OCI-LY7 (cell line): ENCODE results near the gene EIF4H. TPM values are rescaled to one million over a fixed set of nuclear protein-coding genes. Genes with fewer than 3 reads are reported as not detected.
"Not testable (repeated sequence)": the region's sequence is repeated elsewhere in the genome, so short reads cannot be mapped to it uniquely, and the experiment has no call there.

Source experiments
- BruUV-seq: library from RNA; stranded (reverse); fragments of 400-500 nt; replicated peaks from 2 replicates; lab custom pipeline; 2021; lab: Mats Ljungman, UMichigan
- CTCF ChIA-PET: fragments of 300-600 bp; sonication (Branson Sonifier 250); formaldehyde crosslinking; loops from one replicate; lab custom pipeline; 2022; ENCODE audit warnings: antibody characterized with exemption; ENCODE audit not compliant: unreplicated experiment; lab: Charles Lee
- POLR2A ChIA-PET: fragments of 300-600 bp; sonication (Branson Sonifier 250); formaldehyde crosslinking; loops from one replicate; lab custom pipeline; 2022; ENCODE audit warnings: antibody characterized with exemption; lab: Charles Lee
- DNase-seq: peaks from one replicate; pipeline ENCODE4 v3.0.0-alpha.2; 2015; ENCODE audit warnings: low spot score
- H2AFZ ChIP-seq: fragments of 200-600 bp; sonication (generic), shearing (Covaris generic); 2 replicates; pipeline ENCODE4 v1.6.1; 2014; ENCODE audit warnings: mild to moderate bottlenecking, antibody characterized with exemption, low read length, moderate library complexity
- H3K27ac ChIP-seq: fragments of 200-600 bp; sonication (generic); 2 replicates; pipeline ENCODE4 v1.5.1; 2014; ENCODE audit warnings: mixed run types, low read depth, mild to moderate bottlenecking, moderate library complexity, low read length, inconsistent platforms; ENCODE audit not compliant: poor library complexity, severe bottlenecking
- H3K36me3 ChIP-seq: fragments of 200-600 bp; sonication (generic); 2 replicates; pipeline ENCODE4 v1.6.1; 2014; ENCODE audit warnings: mild to moderate bottlenecking, antibody characterized with exemption, low read length, moderate library complexity, mixed read lengths; ENCODE audit not compliant: insufficient read depth
- H3K4me1 ChIP-seq: fragments of 200-600 bp; sonication (generic); 2 replicates; pipeline ENCODE4 v1.5.1; 2014; ENCODE audit warnings: mild to moderate bottlenecking, low read length; ENCODE audit not compliant: insufficient read depth, poor library complexity, severe bottlenecking
- H3K4me2 ChIP-seq: fragments of 200-600 bp; sonication (generic); 2 replicates; pipeline ENCODE4 v1.6.1; 2014; ENCODE audit warnings: mild to moderate bottlenecking, low read length
- H3K4me3 ChIP-seq: fragments of 200-600 bp; sonication (generic); 2 replicates; pipeline ENCODE4 v1.5.1; 2014; ENCODE audit warnings: mild to moderate bottlenecking, low read depth, low read length; ENCODE audit not compliant: poor library complexity, severe bottlenecking
- H3K79me2 ChIP-seq: fragments of 200-600 bp; sonication (generic); 2 replicates; pipeline ENCODE4 v1.6.1; 2016; ENCODE audit warnings: low read depth, mild to moderate bottlenecking, low read length, moderate library complexity, mixed read lengths; ENCODE audit not compliant: insufficient read depth
- H3K9me2 ChIP-seq: fragments of 200-600 bp; sonication (generic); 2 replicates; pipeline ENCODE4 v1.6.1; 2016; ENCODE audit warnings: mild to moderate bottlenecking, low read length, mixed read lengths; ENCODE audit not compliant: insufficient read depth
- H3K9me3 ChIP-seq: fragments of 200-600 bp; sonication (generic); 2 replicates; pipeline ENCODE4 v1.6.1; 2014; ENCODE audit warnings: mild to moderate bottlenecking, mixed run types, low read length, mixed read lengths
- H4K20me1 ChIP-seq: fragments of 200-600 bp; sonication (generic); 2 replicates; pipeline ENCODE4 v1.6.1; 2014; ENCODE audit warnings: mild to moderate bottlenecking, antibody characterized with exemption, low read length, moderate library complexity, mixed read lengths; ENCODE audit not compliant: insufficient read depth
- EZH2phosphoT487 ChIP-seq: fragments of 200-600 bp; sonication (generic); IDR thresholded peaks from 2 replicates; pipeline ENCODE4 v1.6.1; 2018; ENCODE audit warnings: low read depth, borderline replicate concordance, mild to moderate bottlenecking, mixed run types, antibody characterized with exemption, low read length, moderate library complexity, mixed read lengths
- intact Hi-C: fragments of 100-400 bp; cut with micrococcal nuclease; formaldehyde crosslinking; loops from one replicate; pipeline ENCODE4 v1.10.0; 2022; ENCODE audit not compliant: unreplicated experiment
- total RNA-seq, 2 experiments: library from RNA; depleted of rRNA in 1 of 2; stranded (reverse); fragments of >200 nt in 1 of 2; shearing (Covaris generic) in 1 of 2; gene quantifications; 2 replicates each; pipeline ENCODE4 v1.2.3, GENCODE V29; 2014 to 2022
- TF ChIP-seq, protein P1 (sequence below): fragments of 200-600 bp; sonication (generic); conservative IDR thresholded peaks from 2 replicates; pipeline ENCODE4 v1.5.1; 2014; ENCODE audit warnings: mild to moderate bottlenecking, antibody characterized with exemption, low read length, moderate library complexity, mixed read lengths

The EIF4H gene
- total RNA-seq, 2 experiments from 2014 or later: 202 to 345 TPM

DNA sequence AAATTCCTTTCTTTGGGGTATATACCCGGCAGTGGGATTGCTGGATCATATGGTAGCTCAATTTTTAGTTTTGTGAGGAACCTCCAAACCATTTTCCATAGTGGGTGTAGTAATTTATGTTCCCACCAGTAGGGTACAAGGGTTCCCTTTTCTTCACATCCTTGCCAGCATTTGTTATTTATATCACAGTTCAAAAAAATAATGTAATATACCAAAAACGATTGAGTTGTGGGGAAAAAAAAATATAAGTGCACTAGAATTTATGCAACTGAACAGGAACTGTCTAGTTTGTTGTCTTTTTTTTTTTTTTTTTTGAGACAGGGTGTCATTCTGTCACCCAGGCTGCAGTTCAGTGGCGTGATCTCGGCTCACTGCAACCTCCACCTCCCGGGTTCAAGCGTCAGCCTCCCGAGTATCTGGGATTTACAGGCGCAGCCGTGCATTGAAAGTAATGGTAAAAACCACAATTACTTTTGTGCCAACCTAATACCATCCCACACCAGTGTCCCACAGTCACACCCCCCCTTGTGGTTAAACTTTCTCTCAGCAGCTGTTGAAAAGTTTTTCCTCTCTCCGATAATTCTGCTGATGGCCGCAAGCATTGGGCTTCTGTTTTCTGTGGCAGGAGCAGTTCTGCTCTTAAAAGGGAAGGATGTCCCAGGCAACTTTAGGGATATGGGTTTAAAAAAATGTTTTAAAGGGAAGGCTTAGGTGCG is 28.8 kb downstream of the EIF4H start:
- Histone ChIP-seq H3K27ac (no peak overlapping the region), H4K20me1 (no peaks in the 10 kb centered on the region), H3K36me3 (peaks cover under 1% of the 10 kb centered on the region; the same call in 1 of the 2 replicates), H3K4me3 (no peak overlapping the region), H3K4me1 (peaks cover 22% of the 10 kb centered on the region), H2AFZ (no peak overlapping the region), H3K79me2 (no peaks in the 10 kb centered on the region), H3K9me2 (no peaks in the 10 kb centered on the region), H3K9me3 (no peaks in the 10 kb centered on the region), H3K4me2 (no peak overlapping the region)
- no peak for DNase-seq
- ChIA-PET POLR2A (interaction anchor here (0.7 to 1.2 kb wide), 4 partner anchors 18 to 502 kb away, joined by 3 to 5 read pairs (median 3); no protein-coding TSS in a partner anchor), CTCF (interaction anchor here (0.7 kb wide), 1 partner anchor 24 kb away, joined by 4 read pairs; no protein-coding TSS in a partner anchor)
- TF ChIP-seq, protein P1, sequence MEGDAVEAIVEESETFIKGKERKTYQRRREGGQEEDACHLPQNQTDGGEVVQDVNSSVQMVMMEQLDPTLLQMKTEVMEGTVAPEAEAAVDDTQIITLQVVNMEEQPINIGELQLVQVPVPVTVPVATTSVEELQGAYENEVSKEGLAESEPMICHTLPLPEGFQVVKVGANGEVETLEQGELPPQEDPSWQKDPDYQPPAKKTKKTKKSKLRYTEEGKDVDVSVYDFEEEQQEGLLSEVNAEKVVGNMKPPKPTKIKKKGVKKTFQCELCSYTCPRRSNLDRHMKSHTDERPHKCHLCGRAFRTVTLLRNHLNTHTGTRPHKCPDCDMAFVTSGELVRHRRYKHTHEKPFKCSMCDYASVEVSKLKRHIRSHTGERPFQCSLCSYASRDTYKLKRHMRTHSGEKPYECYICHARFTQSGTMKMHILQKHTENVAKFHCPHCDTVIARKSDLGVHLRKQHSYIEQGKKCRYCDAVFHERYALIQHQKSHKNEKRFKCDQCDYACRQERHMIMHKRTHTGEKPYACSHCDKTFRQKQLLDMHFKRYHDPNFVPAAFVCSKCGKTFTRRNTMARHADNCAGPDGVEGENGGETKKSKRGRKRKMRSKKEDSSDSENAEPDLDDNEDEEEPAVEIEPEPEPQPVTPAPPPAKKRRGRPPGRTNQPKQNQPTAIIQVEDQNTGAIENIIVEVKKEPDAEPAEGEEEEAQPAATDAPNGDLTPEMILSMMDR: peak; percentile 78
- no peak for TF ChIP-seq EZH2phosphoT487
- BruUV-seq: no TSS peak
- intact Hi-C loops: loop anchor here (1.0 kb wide), 2 partner anchors 135 to 152 kb away; no protein-coding TSS in a partner anchor

DNA sequence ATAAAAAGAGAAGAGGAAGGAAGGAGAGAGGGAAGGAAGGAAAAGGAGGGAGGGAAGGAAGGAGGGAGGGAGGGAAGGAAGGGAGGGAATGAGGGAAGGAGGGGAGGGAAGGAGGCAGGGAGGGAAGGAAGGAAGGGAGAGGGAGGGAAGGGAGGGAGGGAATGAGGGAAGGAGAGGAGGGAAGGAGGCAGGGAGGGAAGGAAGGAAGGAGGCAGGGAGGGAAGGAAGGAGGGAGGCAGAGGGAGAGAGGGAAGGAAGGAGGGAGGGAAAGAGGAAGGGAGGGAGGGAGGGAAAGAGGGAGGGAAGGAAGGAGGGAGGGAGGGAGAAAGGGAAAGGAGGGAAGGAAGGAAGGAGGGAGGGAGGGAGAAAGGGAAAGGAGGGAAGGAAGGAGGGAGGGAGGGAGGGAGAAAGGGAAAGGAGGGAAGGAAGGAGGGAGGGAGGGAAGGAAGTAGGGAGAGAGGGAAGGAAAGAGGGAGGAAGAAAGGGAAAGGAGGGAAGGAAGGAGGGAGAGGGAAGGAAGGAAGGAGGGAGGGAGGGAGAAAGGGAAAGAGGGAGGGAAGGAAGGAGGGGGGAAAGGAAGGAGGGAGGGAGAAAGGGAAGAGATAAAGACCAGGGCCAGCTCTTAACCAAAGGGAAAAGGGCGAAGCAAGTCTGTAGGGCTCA is 29.9 kb downstream of the EIF4H start:
- no peak for TF ChIP-seq EZH2phosphoT487
- TF ChIP-seq, protein P1: no peak
- Histone ChIP-seq H3K4me1 (peaks cover 23% of the 10 kb centered on the region), H3K9me2 (no peaks in the 10 kb centered on the region), H4K20me1 (no peaks in the 10 kb centered on the region), H3K4me2 (no peak overlapping the region), H3K4me3 (no peak overlapping the region), H3K79me2 (no peaks in the 10 kb centered on the region), H3K27ac (no peak overlapping the region), H3K36me3 (no peaks in the 10 kb centered on the region; the same call in 1 of the 2 replicates), H3K9me3 (no peaks in the 10 kb centered on the region), H2AFZ (no peak overlapping the region)
- CTCF ChIA-PET: no interaction called here
- no peak for DNase-seq
- intact Hi-C loops: loop anchor here (1.0 kb wide), 2 partner anchors 136 to 153 kb away; no protein-coding TSS in a partner anchor
- POLR2A ChIA-PET: interaction anchor here (0.8 to 1.2 kb wide), 2 partner anchors 17 to 47 kb away, joined by 3 read pairs; no protein-coding TSS in a partner anchor
- BruUV-seq: no TSS peak

DNA sequence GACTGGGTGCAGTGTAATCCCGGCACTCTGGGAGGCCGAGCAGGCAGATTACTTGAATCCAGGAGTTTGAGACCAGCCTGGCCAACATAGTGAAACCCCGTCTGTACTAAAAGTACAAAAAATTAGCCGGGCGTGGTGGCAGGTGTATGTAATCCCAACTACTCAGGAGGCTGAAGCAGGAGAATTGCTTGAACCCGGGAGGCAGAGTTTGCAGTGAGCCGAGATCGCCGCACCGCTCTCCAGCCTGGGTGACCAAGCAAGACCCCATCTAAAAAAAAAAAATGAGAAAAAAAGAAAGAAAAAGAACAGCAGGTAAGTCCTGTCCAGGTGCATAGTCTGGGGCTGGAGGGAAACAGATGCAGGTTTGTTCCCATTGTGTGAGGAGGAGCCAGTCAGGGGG is 31.9 kb downstream of the EIF4H start:
- not testable (repeated sequence) for H3K27ac ChIP-seq, H3K36me3 ChIP-seq, DNase-seq, H2AFZ ChIP-seq, H3K4me3 ChIP-seq, H3K9me2 ChIP-seq, H4K20me1 ChIP-seq, H3K9me3 ChIP-seq, H3K79me2 ChIP-seq, BruUV-seq
- peak overlapping the region; percentile 58; the same call in 1 of the 2 replicates for H3K4me2 ChIP-seq
- CTCF ChIA-PET: interaction anchor here (0.7 to 2.8 kb wide), 6 partner anchors 12 to 195 kb away, joined by 3 to 27 read pairs (median 4); no protein-coding TSS in a partner anchor
- POLR2A ChIA-PET: interaction anchor here (1.3 to 1.6 kb wide), 3 partner anchors 47 to 195 kb away, joined by 4 to 8 read pairs (median 6); no protein-coding TSS in a partner anchor
- peaks cover 43% of the 10 kb centered on the region for H3K4me1 ChIP-seq
- intact Hi-C loops: loop anchor here (1.0 to 2.0 kb wide), 2 partner anchors 61 to 195 kb away; no protein-coding TSS in a partner anchor
